Stimulated activated CD4-positive, alpha-beta T cell treated with anti-CD3 and anti-CD28 coated beads, Interleukin-12 subunit alpha, Interleukin-12 subunit beta, amount 100 ng/mL, for 4 hours (primary cell): ENCODE results near the gene G6PD.
A peak's percentile ranks its signal among the peaks of the same experiment; 100 is the strongest.

Source experiments
- DNase-seq: peaks from one replicate; pipeline ENCODE4 v3.0.0-alpha.2; 2020

Gene G6PD

GRCh38 chrX:154486052-154486395 is 60.6 kb downstream of the G6PD start:
- DNase-seq: peak; percentile 27

DNA sequence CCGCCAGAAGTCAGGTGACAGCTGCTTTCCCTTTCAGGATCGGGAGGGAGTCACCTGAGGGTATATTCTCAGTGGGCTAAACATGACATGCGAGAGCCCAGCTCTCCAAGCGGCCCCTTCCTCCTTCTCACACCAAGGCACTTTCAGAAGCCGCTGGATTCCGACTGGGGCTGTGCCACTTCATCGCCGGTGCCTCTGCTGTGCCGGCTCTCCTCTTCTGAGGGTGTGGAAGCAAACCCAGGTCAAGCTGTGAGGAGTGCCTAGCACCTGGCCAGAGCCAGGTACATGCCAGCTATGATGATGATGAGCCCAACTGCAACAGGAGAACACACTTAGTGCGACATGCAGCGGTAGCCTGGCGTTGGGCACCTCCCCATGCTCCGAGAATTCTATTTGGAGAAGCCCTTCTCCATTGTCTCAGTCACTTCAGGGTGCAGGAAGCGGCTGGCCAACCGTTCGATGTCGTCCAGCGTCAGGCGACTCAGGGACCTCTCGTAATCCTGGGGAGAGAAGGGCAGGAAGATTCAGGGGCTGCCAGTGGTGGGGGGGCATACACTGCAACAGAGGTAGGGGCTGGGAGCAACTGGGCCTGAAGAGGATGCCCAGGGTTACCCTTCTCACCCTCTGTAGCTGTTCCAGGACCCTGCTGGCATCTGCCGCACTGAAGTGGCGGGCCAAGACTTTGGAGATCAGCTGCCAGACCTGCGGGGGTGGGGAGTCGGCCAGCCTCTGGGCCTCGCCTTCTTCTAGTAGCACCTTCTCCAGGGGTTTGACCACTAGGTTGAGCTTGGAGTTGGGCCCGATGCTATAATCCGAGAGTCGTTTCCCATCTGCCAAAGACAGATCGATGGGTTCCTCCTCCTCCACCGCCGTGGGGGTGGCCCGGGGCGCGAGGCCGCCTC is 61.2 kb downstream of the G6PD start:
- no peak for DNase-seq

- no peak for DNase-seq
These were observed 62.1 kb downstream of the G6PD start for GRCh38 chrX:154484255-154485149.

- DNase-seq: no peak
These were observed 63.3 kb downstream of the G6PD start for GRCh38 chrX:154483325-154483724.

GRCh38 chrX:154482786-154483185 is 63.9 kb downstream of the G6PD start:
- DNase-seq: no peak

DNA sequence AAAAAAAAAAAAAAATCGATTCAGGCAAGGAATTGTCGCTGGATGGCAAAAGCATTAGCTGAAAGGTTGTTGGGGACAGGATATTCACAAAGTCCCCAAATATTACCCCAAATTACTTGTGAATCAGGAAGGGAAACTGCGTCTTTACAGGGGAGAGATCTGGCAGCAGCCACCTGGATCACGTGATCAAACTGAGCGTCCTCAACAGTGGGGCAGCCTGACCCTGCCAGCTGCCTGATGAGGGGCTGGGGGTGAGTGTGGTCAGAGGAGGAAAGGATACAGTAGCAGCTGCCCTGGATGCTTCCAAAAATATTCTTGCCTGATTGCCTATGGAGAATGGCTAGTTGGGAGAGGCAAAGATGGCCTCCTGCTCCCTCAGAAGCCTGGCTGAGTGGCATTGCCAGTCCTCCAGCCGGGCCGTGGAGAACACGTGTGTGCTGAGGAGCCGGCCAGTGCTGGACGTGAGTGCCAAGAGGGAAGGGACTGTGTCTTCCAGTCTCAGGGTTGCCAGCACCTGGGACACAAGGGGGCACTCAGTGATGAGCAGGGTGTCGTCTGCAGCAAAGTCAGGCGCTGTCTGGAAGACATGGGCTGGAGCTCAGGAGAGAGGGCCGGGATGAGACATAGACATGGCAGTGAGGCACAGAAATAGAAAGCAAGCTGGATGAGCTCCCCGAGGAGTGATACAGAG is 64.6 kb downstream of the G6PD start:
- no peak for DNase-seq
